ENCODE data around the gene PRIMA1. TPM values are rescaled to one million over a fixed set of nuclear protein-coding genes. Genes with fewer than 3 reads are reported as not detected.

The PRIMA1 gene
- total and polyA plus RNA-seq, 8 donors: 1.2 to 9.9 (median 4.9) TPM

DNA sequence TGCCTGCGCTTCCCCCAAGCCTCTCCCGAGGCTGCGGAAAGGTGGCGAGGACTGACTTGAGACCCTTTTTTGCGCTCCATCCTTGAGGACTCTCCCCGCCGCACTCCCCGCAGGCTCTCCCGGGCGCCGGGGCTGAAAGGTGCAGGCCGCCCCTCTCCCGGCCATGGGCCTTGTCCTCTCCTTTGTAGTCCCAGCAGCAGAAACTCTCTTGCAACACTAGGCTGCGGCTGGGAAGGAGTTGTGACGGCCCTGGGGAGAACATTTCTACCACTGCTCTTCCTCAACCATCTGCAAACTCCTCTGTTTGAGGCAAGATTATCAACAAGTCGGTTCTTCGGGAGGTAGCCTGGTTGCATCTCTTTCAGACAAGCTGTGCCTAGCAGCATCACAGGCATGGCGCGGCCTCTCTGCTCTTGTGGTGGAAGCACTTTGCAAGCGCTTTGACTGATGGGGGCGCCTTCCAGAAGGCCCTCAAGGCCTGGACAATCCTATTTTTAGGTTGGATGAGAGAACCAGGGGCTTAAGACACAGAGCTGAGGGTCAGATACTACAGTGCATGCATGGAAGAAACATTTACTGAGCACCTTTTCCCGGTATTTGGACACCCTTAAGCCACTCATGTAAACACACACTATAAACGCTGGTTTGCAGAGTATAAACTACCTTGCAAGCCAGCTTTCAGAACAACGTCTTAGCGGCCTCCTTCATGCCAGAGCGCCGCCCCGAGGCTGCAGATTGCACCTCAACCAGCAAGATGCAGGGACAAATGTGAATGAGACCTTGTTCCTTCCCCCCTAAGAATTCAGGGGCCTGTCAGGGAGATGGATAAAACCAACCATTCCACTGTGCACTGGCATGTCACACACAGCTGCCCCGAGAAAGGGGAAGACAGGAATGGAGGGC, 1.2 kb upstream of the PRIMA1 start:
- Histone ChIP-seq H3K27ac (peak overlapping the region; percentile 73 to 93 (median 82)), H3K36me3 (no peaks in the 10 kb centered on the region), H3K9me3 (no peaks in the 10 kb centered on the region), H3K4me3 (peak overlapping the region; percentile 58 to 70 (median 68)), H3K27me3 (peaks cover 0 to 67% (median 11%) of the 10 kb centered on the region in 3 donors), H3K4me1 (peaks cover 6 to 51% (median 34%) of the 10 kb centered on the region in 4 donors)
- peak in 1 of 2 donors; percentile 36 for DNase-seq
- intact Hi-C loops (cut with DNase I; ENCODE audit: low total_unique reads): loop anchor here (10.0 kb wide), 2 partner anchors 105 to 125 kb away; no protein-coding TSS in a partner anchor
- WGBS, 5 donors: 23 to 29% (median 28%) methylated on average over 28 to 29 of the region's 29 CpGs
- TF ChIP-seq, protein P1, sequence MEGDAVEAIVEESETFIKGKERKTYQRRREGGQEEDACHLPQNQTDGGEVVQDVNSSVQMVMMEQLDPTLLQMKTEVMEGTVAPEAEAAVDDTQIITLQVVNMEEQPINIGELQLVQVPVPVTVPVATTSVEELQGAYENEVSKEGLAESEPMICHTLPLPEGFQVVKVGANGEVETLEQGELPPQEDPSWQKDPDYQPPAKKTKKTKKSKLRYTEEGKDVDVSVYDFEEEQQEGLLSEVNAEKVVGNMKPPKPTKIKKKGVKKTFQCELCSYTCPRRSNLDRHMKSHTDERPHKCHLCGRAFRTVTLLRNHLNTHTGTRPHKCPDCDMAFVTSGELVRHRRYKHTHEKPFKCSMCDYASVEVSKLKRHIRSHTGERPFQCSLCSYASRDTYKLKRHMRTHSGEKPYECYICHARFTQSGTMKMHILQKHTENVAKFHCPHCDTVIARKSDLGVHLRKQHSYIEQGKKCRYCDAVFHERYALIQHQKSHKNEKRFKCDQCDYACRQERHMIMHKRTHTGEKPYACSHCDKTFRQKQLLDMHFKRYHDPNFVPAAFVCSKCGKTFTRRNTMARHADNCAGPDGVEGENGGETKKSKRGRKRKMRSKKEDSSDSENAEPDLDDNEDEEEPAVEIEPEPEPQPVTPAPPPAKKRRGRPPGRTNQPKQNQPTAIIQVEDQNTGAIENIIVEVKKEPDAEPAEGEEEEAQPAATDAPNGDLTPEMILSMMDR (IDR thresholded peaks at IDR 0.05): no peak
- no peak for TF ChIP-seq POLR2AphosphoS5 (IDR thresholded peaks at IDR 0.05)
- no peak for TF ChIP-seq POLR2A (IDR thresholded peaks at IDR 0.05)
- no peak for TF ChIP-seq EP300 (IDR thresholded peaks at IDR 0.05)

GRCh38 chr14:93788543-93789227, 400 bp upstream of the PRIMA1 start:
- WGBS, 5 donors: 0 to 2% (median 1%) methylated on average over 43 to 79 of the region's 79 CpGs
- Histone ChIP-seq H3K9me3 (no peaks in the 10 kb centered on the region), H3K4me3 (peak overlapping the region; percentile 58 to 70 (median 68)), H3K27me3 (peaks cover 0 to 74% (median 11%) of the 10 kb centered on the region in 3 donors), H3K4me1 (peaks cover 6 to 55% (median 34%) of the 10 kb centered on the region in 4 donors), H3K27ac (peak overlapping the region; percentile 73 to 93 (median 82)), H3K36me3 (no peaks in the 10 kb centered on the region)
- intact Hi-C loops (cut with DNase I; ENCODE audit: low total_unique reads): loop anchor here (10.0 kb wide), 1 partner anchor 106 kb away; no protein-coding TSS in a partner anchor
- DNase-seq: peak; percentile 58 to 88
- peak in 1 of 3 donors; percentile 32 for TF ChIP-seq POLR2AphosphoS5 (IDR thresholded peaks at IDR 0.05)
- TF ChIP-seq EP300 (IDR thresholded peaks at IDR 0.05): no peak
- TF ChIP-seq, protein P1 (IDR thresholded peaks at IDR 0.05): peak in 4 of 7 experiments; percentile 27 to 47 (median 34)

DNA sequence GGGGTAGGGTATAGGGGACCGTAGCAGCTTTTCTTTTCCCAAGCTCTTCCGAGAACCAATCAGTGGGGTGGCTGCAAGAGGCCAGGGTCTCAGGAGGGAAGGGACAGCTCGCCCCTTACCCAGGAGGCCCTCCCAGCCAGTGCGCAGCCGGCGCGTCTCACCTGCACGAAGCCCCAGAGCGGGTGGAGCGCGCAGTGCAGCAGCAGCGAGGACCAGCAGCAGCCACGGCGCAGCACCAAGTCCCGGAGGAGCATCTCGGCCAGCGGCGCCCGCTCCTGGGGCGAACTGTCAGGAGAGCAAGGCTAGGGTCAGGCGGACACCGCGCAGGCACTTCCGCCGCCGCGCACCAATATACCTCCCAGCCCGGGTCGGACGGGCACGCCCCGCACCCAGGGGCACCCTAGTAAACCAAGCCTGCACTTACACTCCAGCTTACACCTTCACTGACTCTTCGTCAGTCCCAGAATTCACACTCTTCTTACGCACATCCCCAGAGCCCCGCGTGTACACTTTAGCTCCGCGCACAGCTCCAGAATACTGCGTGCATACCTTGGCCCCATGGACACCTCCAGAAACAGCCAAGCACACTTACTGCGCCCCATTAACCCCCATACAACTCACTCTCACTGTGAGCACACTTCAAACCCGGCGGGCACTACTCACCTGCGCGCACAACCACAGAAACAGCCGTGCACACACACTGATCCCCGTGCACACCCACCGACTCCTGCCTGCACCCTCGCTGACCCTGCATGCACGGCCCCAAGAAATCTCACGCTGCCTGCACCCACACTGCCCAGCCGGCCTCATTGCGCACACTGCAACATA, 606 bp downstream of the PRIMA1 start:
- Histone ChIP-seq H3K27me3 (peaks cover 0 to 84% (median 11%) of the 10 kb centered on the region in 3 donors), H3K9me3 (no peaks in the 10 kb centered on the region), H3K27ac (peak overlapping the region in 4 of 5 donors; percentile 78 to 93 (median 84)), H3K36me3 (no peaks in the 10 kb centered on the region), H3K4me3 (peak overlapping the region; percentile 58 to 70 (median 68)), H3K4me1 (peaks cover 6 to 55% (median 34%) of the 10 kb centered on the region in 4 donors)
- intact Hi-C loops (cut with DNase I; ENCODE audit: low total_unique reads): loop anchor here (10.0 kb wide), 1 partner anchor 107 kb away; no protein-coding TSS in a partner anchor
- WGBS, 5 donors: 25 to 42% (median 31%) methylated on average over 30 to 52 of the region's 52 CpGs
- TF ChIP-seq POLR2AphosphoS5 (IDR thresholded peaks at IDR 0.05) (no peak), EP300 (IDR thresholded peaks at IDR 0.05) (no peak), POLR2A (IDR thresholded peaks at IDR 0.05) (no peak)
- TF ChIP-seq, protein P1 (IDR thresholded peaks at IDR 0.05): no peak
- DNase-seq: peak in 1 of 2 donors; percentile 33

Measured in stomach (tissue), 9 donors.